HuH-7 (cell line): ENCODE data around the gene CTR9.

Source experiments
- DNase-seq: peaks from one replicate; pipeline ENCODE4 v3.0.0; 2011; ENCODE audit warnings: low spot score

Gene CTR9

DNA sequence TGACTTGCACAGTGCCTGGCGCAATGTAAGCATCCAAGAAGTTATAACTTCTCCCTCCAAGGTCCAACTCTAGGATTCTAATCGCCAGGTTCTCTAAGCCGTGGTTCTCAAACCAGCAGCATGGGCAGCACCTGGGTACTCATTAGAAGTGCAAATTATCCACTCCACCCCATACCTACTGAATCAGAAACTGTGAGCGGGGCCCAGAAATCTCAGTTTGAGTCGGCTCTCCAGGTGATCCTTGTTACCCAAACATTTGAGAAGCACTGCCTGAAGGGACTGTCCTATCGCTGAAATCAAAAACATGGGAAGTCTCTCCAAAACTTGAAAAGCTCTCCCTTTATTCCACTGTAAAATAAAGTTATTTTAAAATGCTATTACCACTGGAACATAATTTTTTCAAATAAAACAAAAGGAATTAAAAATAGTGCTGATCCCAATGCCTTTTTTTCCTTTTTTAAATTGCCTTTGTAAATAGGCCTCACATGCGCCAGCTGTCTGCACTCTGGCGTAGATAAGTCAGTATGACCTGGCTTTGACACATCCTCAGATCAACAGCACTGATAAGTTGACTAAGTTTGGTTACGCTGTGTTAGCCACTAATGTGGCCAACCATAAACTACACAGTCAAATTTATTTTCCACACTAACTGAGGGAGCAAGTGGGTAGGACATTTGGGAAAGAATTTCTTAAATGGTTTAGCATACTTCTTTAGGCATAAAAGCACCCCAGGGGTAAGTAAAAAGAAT is 8.4 kb upstream of the CTR9 start:
- no peak for DNase-seq

DNA sequence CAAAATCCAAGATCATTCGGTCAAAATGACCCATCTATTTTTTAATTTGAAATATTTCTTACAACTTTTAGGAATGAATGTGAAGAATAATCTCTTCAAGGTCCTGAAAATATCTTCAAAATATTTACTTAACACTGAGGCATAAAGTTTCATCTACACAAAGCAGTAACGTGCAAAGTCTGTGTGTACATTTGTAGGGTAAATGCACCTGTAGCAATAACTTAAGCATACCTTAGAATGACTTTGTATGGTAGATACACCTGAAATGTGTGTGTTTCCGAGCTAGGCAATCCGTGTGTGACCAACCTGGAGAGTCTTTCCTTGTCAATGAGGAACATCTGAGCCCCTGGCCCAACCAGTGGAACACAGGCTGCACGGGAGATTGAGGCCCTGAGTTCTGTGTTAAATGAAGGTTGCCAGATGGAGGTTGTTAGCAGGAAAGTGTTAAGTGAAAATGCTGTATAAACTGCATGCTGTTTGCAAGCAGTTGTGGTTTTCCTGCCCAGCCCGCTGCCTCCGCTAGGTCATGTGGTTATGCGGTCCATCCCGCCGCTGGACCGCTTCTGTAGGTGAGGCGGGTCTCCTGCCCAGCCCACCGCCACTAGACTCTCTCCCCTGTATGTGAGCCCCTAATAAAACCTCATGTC is 7.6 kb upstream of the CTR9 start:
- DNase-seq, result no peak

DNA sequence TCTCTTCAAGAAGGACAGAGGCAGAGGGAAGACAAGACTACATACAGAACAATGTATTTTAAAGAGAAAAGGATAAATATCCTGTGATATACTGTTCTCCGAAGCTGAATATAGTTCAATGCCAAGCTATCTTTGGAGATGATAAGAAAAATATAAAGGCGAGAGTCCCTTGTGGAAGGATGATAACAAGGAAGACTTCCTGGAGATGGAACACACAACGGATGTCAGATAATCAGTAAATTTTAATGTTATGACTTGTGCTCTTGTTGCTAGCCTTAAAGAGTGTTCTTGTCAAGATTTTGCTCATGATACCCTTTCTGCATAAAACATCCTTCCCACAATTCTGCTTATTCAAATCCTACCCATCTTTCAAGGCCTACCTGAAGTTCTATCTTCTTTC is 6.8 kb upstream of the CTR9 start:
- no peak for DNase-seq

DNA sequence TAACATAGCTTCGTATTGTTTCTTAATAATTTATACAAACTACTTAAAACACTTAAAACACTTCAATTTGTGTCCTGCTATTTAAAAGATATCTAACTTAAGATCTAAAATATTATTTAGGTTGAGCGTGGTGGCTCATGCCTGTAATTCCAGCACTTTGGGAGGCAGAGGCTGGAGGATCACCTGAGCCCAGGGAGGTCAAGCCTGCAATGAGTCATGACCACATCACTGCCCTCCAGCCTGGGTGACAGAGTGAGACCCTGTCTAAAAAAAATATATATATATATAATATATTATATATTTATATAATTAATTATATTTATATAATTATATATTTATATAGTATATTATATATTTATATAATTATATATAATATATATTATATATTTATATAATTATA is 4.2 kb upstream of the CTR9 start:
- DNase-seq, result no peak

DNA sequence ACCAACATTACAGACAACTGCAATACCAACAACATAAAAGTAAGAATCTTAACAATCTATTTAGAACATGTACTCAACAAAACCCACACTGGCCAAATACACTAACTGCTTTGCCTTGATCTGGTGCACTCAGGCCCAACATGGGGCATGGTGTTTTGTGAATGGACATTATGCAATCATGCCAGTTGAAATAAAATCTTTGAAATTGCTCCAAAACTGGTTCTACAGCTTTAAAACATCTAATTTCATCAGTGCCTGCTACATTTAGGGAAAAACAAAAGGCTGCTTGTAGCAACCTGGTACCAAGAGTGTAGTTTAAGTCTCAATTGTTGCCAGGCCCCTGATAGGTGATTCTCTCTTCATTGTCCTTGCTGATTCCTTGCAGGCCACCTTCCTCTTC is 3.3 kb upstream of the CTR9 start:
- no peak for DNase-seq

DNA sequence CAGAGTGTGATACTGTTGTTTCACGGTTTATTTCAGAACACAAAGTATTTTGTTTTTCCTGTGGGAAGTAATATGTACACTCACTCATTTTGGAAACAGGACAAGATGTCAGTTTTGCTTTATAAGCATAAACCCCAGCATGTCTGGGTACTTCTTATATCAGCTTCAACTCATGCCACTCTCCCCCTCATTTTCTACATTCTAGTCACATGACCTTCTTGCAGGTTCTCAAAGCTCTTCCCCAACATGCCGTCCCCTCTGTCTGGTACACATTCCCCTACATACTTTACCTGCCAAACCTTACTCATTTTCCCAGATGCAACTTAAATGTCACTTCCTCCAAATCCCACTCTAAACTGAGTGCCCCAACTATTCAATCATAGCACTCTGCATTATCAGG is 1.6 kb upstream of the CTR9 start:
- no peak for DNase-seq

DNA sequence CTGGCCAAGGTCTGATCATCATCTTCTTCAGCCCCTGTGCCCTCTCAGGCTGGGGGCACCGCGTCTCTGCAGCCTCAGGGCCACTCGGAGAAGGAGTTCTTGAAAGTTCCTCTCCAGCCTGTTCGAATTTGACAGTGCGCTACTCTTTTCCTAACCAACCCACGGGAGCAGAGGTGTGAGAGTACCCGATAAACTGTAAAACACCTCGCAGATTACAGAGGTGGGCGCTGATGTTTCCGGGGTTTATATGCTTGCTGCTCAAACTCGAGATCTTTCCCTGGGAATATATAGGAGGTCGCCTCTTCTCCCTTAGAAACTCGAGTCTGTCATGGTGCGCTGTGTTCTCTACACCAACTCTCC is 515 bp downstream of the CTR9 start:
- no peak for DNase-seq

GRCh38 chr11:10752061-10752460 is 1.0 kb downstream of the CTR9 start:
- DNase-seq, result no peak

DNA sequence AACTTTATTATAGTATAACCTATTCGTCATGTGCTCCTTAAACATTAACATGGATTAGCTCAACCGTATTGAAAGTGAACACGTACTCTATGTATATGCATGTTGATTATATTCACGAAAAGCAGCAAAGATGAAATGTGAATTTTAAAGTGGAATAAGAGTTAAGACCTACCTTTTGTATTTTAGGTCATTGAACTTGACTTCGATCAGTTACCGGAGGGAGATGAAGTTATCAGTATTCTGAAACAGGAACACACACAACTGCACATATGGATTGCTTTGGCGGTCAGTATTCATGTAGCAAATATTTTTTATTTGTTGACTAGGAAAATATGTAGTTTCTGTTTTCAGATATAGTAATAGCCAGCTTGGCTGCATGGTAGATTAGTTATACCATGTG is 1.4 kb downstream of the CTR9 start:
- no peak for DNase-seq

- no peak for DNase-seq
Observed at GRCh38 chr11:10758957-10759356, 7.9 kb downstream of the CTR9 start.

DNA sequence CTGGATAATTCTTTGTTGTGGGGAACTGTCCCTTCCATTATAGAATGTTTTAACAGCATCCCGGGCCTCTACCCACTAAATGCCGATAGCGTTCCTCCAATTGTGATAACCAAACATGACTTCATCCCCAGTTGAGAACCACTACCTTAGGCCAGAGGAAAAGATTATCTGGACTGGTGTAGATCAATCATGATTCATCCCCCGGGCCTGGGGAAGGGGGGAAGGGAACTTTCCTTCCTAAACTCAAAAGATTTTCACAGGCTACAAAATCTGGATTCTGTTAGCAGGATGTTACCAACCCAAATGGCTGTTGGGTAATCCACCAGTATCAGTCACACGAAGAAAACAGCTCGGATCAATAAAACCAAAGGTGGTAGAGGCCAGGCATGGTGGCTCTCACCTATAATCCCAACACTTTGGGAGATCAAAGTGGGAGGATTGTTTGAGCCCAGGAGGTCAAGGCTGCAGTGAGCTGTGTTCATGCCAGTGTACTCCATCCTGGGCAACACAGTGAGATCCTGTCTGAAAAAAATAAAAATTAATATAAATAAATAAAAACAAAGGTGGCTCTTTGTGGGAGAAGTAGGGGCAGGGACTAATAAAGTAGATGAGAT is 10.1 kb downstream of the CTR9 start:
- no peak for DNase-seq

- no peak for DNase-seq
Observed at GRCh38 chr11:10762185-10762584, 11.1 kb downstream of the CTR9 start.

- no peak for DNase-seq
Observed at GRCh38 chr11:10762913-10763421, 11.9 kb downstream of the CTR9 start.

DNA sequence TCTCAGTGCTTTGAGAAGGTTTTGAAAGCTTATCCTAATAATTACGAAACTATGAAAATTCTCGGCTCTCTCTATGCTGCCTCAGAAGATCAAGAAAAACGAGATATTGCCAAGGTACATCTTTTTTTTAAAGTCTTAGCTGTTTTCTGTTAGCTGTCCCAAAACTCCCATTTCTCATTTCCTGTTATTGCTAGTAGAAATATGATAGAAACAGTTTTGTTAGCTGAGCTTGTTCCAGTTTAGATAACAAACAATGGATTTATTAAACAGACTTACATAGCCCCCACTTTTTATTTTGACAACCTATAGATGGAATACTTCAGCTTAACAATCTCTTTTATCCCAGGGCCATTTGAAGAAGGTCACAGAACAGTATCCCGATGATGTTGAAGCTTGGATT is 12.7 kb downstream of the CTR9 start:
- DNase-seq, result no peak

DNA sequence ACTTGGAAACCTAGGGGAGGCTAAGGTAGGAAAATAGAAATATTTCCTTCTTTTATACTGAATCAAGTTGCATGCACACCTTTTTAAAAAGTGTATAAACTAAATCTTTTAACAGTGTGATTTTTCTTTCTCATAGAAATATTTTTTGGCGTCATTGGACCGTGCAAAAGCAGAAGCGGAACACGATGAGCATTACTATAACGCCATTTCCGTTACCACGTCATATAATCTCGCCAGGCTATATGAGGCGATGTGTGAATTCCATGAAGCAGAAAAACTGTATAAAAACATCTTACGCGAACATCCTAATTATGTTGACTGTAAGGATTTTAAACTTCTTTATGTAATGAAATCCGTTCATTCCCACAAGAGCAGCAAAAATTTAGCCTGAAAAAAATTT is 13.4 kb downstream of the CTR9 start:
- DNase-seq, result no peak

GRCh38 chr11:10770626-10771254 is 19.7 kb downstream of the CTR9 start:
- DNase-seq, result peak; percentile 36

DNA sequence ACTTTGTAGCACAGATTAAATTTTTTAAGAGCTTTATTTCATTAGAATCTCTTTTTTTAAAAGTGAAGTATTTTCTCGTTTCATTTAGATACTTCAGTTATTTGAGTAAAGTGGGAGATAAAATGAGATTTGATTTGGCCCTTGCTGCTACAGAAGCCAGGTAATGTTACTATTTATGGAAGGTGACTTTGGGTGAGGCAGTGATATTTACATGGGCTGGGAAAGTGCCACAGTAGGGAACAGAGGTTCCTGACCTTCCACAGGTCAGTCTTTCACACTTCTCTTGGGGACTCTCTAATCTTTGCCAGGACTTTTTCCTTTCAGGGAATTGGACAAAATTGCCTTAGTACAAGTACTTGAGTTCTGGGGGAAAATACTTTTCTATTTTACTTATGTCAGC is 20.4 kb downstream of the CTR9 start:
- no peak for DNase-seq

DNA sequence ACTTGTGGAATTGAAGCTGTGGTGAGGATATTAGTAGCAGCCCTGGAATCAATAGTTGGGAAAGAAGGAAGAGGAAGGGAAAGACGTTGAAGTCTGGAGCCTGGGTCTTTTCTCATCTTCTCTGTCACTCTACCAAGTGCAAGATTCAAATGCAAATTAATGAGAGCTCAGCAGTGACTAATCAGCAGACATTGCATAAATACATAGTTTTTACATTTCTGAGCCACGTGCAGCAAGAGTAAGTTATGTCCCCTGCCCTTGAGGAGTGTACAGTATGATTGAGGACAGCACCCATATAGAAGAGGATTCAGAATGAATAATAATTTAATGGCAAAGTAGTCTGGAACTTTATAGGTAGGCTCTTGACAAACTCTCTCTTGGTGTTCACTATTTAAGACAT is 23.8 kb downstream of the CTR9 start:
- DNase-seq, result no peak

DNA sequence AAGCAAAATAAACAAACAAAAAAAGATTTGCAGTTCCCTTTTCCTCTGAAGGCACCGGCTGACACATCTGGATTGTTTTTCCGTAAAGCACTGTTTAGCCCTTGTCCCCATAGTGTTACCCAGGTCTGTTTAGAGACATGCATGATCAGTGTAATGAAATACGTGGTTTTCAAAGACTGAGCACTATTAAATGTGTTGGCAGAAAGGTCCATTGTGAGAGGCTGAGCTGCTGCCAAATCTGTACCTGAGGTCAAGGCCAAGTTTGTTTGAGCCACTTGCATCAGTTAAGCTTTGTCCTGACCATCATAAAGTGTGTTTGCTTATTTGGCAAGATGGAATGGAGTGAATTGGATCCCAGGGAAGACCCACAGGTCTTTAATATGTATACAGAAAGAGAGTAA is 26.3 kb downstream of the CTR9 start:
- no peak for DNase-seq

DNA sequence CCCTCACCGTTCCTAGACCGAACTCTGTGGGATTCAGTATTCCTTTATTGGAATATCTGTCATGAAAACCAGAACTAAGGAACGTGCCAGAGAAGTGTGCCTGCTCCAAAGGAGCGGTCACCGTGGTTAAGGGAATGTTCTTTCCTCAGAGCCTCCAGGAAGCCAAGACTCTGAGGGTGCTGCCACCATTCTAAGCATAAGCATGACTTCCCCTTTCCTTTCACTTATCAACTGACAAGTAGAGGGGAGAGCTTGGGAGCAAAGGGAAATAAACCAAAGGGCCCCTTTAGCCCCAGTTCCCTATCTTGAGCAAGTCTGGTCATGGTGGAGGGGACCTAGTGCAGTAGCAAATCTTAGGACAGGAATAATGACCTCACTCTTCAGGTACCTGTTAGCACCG is 26.8 kb downstream of the CTR9 start:
- DNase-seq, result no peak

DNA sequence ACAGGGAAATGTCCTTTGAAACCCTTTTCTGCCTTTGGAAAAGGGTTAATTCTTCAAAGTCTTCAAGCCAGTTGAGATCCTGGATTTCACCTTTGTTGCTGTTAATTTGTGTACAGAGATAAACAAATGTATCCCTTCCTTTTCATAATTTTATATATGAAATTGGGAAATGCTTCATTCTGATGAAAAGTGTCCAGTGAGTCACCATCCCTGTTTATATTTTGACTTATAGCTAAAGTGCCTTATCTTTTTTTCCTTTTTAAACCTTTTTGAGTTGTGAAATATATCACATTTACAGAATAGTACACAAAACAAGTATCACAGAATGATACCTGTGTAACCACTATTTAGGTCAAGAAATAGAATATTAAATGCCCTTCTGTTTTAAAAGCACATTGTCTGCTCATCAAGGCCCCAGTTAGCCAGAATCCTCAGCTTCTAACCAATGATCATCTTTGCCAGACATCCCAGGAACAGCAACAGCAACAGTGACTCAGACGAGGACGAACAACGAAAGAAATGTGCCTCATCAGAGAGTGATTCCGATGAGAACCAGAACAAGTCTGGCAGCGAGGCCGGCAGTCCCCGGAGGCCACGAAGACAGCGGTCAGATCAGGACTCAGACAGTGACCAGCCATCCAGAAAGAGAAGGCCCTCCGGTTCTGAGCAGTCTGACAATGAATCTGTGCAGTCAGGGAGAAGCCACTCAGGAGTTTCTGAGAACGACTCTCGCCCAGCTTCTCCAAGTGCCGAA is 27.3 kb downstream of the CTR9 start:
- DNase-seq, result no peak

- no peak for DNase-seq
Observed at GRCh38 chr11:10779086-10779485, 28.0 kb downstream of the CTR9 start.
